ENCODE measurements around the gene PRCD.

PRCD gene

DNA sequence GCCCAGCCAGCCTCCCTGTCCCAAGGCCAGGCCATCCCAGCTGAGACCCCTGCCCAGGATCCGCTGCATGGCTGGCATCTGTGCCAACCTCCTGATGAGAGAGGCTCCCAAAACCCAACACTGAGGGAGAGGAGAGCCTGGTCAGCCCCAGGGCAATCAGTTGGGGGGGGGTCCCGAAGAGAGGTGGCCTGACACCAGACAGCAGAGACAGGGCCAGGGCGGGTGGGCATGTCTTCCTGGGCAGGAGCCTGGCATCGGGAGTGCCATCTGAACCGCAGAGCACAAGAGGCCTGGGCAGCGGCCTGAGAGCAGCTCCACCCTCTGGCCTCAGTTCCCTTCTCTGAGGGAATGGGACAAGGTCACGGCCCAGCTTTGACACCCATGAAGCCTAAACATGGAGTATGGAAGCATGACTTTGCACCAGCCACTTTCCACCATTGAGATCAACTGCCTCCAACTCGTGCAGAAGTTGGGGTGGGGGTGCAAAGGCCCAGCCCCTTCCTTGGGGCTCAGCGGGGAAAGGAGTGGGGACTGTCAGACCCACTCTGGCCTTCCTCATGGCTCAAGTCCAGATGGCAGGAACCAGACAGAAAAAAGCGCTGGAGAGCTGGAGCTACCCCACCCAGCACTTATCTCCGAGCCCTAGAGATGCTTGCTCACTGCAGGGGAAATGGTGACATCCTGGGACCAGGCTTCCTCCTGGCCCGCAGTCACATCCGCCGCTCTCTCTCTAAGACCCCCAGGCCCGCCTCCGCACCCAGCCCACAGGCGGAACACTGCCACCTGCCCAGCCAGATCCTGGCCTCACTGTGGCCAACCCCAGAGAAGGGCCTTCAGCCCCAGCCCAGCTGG lies 48.3 kb upstream of the PRCD start:
- no peak for TF ChIP-seq PPARA (CRISPR knock-in tag; IDR thresholded peaks at IDR 0.05; ENCODE audit: borderline replicate concordance)
- no peak for TF ChIP-seq CSDC2 (CRISPR knock-in tag; IDR thresholded peaks at IDR 0.05)
- TF ChIP-seq, protein P1, sequence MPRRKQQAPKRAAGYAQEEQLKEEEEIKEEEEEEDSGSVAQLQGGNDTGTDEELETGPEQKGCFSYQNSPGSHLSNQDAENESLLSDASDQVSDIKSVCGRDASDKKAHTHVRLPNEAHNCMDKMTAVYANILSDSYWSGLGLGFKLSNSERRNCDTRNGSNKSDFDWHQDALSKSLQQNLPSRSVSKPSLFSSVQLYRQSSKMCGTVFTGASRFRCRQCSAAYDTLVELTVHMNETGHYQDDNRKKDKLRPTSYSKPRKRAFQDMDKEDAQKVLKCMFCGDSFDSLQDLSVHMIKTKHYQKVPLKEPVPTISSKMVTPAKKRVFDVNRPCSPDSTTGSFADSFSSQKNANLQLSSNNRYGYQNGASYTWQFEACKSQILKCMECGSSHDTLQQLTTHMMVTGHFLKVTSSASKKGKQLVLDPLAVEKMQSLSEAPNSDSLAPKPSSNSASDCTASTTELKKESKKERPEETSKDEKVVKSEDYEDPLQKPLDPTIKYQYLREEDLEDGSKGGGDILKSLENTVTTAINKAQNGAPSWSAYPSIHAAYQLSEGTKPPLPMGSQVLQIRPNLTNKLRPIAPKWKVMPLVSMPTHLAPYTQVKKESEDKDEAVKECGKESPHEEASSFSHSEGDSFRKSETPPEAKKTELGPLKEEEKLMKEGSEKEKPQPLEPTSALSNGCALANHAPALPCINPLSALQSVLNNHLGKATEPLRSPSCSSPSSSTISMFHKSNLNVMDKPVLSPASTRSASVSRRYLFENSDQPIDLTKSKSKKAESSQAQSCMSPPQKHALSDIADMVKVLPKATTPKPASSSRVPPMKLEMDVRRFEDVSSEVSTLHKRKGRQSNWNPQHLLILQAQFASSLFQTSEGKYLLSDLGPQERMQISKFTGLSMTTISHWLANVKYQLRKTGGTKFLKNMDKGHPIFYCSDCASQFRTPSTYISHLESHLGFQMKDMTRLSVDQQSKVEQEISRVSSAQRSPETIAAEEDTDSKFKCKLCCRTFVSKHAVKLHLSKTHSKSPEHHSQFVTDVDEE (CRISPR knock-in tag; IDR thresholded peaks at IDR 0.05) = no peak
- no peak for TF ChIP-seq BACH2 (CRISPR knock-in tag; IDR thresholded peaks at IDR 0.05; ENCODE audit: borderline replicate concordance)
- TF ChIP-seq RARB (CRISPR knock-in tag; IDR thresholded peaks at IDR 0.05) = no peak
- TF ChIP-seq, protein P2, sequence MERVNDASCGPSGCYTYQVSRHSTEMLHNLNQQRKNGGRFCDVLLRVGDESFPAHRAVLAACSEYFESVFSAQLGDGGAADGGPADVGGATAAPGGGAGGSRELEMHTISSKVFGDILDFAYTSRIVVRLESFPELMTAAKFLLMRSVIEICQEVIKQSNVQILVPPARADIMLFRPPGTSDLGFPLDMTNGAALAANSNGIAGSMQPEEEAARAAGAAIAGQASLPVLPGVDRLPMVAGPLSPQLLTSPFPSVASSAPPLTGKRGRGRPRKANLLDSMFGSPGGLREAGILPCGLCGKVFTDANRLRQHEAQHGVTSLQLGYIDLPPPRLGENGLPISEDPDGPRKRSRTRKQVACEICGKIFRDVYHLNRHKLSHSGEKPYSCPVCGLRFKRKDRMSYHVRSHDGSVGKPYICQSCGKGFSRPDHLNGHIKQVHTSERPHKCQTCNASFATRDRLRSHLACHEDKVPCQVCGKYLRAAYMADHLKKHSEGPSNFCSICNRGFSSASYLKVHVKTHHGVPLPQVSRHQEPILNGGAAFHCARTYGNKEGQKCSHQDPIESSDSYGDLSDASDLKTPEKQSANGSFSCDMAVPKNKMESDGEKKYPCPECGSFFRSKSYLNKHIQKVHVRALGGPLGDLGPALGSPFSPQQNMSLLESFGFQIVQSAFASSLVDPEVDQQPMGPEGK (CRISPR knock-in tag; IDR thresholded peaks at IDR 0.05; ENCODE audit: borderline replicate concordance) = no peak
- TF ChIP-seq ZC3H10 (CRISPR knock-in tag; IDR thresholded peaks at IDR 0.05) = no peak
- no peak for TF ChIP-seq GLIS3 (CRISPR knock-in tag; IDR thresholded peaks at IDR 0.05)
- TF ChIP-seq ESRRG (CRISPR knock-in tag; IDR thresholded peaks at IDR 0.05) = no peak
- no peak for TF ChIP-seq ZNF8 (CRISPR knock-in tag; IDR thresholded peaks at IDR 0.05)
- no peak for TF ChIP-seq ZNF565 (CRISPR knock-in tag; conservative IDR thresholded peaks at IDR 0.05; ENCODE audit: low read depth)
- TF ChIP-seq SNAI2 (CRISPR knock-in tag; IDR thresholded peaks at IDR 0.05) = no peak
- TF ChIP-seq, protein P3, sequence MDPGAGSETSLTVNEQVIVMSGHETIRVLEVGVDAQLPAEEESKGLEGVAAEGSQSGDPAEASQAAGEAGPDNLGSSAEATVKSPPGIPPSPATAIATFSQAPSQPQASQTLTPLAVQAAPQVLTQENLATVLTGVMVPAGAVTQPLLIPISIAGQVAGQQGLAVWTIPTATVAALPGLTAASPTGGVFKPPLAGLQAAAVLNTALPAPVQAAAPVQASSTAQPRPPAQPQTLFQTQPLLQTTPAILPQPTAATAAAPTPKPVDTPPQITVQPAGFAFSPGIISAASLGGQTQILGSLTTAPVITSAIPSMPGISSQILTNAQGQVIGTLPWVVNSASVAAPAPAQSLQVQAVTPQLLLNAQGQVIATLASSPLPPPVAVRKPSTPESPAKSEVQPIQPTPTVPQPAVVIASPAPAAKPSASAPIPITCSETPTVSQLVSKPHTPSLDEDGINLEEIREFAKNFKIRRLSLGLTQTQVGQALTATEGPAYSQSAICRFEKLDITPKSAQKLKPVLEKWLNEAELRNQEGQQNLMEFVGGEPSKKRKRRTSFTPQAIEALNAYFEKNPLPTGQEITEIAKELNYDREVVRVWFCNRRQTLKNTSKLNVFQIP (CRISPR knock-in tag; IDR thresholded peaks at IDR 0.05; ENCODE audit: borderline replicate concordance, low read depth) = no peak
- no peak for TF ChIP-seq ARNTL (CRISPR knock-in tag; IDR thresholded peaks at IDR 0.05; ENCODE audit: borderline replicate concordance, low read depth)
- TF ChIP-seq TCF4 (CRISPR knock-in tag; IDR thresholded peaks at IDR 0.05; ENCODE audit: borderline replicate concordance) = no peak
- TF ChIP-seq, protein P4, sequence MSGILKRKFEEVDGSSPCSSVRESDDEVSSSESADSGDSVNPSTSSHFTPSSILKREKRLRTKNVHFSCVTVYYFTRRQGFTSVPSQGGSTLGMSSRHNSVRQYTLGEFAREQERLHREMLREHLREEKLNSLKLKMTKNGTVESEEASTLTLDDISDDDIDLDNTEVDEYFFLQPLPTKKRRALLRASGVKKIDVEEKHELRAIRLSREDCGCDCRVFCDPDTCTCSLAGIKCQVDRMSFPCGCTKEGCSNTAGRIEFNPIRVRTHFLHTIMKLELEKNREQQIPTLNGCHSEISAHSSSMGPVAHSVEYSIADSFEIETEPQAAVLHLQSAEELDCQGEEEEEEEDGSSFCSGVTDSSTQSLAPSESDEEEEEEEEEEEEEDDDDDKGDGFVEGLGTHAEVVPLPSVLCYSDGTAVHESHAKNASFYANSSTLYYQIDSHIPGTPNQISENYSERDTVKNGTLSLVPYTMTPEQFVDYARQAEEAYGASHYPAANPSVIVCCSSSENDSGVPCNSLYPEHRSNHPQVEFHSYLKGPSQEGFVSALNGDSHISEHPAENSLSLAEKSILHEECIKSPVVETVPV (CRISPR knock-in tag; IDR thresholded peaks at IDR 0.05) = no peak
- no peak for ATAC-seq

DNA sequence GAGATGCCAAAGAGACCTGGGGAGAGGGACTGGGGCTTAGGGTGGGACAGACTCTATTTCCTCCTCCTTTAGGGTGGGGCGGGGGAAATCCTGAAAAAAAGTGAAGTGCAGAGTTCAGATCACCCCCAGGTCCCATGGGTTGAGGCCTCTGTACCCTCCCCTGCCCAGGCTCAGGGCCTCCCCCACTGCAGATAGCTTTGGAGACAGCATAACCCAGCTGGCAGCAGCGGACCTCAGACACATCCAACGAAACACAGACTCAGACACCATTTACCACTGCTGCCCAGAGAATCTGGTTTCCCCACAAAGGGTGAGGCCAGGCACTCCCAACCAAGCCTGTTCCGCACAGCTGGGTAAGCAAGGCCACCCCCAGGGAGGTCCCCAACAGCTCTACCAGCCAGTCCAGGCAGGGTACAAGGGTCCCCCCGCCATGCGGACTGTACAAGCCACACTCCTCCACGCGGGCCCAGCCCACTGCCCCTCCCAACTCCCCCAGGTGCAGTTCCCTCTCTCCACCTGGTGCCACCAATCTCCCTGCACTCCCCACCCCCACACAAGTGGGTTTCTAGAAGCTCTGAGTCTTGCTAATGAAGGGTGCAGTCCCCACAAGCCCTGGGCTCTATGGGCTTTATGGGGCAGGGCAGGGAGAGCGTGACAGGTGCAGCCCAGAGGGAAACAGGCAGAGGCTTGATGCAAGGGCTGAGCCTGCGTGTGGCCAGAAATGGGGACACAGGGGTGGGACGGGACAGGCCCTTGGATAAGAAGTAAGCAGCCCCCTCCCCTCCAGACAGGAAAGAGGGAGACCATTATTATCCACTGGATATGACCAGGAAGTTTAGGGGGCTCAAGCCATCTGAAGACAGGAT lies 47.5 kb upstream of the PRCD start:
- no peak for ATAC-seq
- TF ChIP-seq OSR1 (CRISPR knock-in tag; IDR thresholded peaks at IDR 0.05) = no peak
- no peak for TF ChIP-seq BACH2 (CRISPR knock-in tag; IDR thresholded peaks at IDR 0.05; ENCODE audit: borderline replicate concordance)
- TF ChIP-seq ZFP30 (CRISPR knock-in tag; IDR thresholded peaks at IDR 0.05) = no peak
- no peak for TF ChIP-seq SNAI2 (CRISPR knock-in tag; IDR thresholded peaks at IDR 0.05)
- no peak for TF ChIP-seq TCF4 (CRISPR knock-in tag; IDR thresholded peaks at IDR 0.05; ENCODE audit: borderline replicate concordance)
- TF ChIP-seq TOX (CRISPR knock-in tag; IDR thresholded peaks at IDR 0.05; ENCODE audit: borderline replicate concordance) = no peak
- no peak for TF ChIP-seq ESRRG (CRISPR knock-in tag; IDR thresholded peaks at IDR 0.05)
- no peak for TF ChIP-seq ISL1 (CRISPR knock-in tag; IDR thresholded peaks at IDR 0.05)
- TF ChIP-seq ZNF8 (CRISPR knock-in tag; IDR thresholded peaks at IDR 0.05) = no peak
- TF ChIP-seq ARNTL (CRISPR knock-in tag; IDR thresholded peaks at IDR 0.05; ENCODE audit: borderline replicate concordance, low read depth) = no peak
